K562 (cell line): ENCODE measurements around the gene TTLL11. TPM values are rescaled to one million over a fixed set of nuclear protein-coding genes. Genes with fewer than 3 reads are reported as not detected.
A peak's percentile ranks its signal among the peaks of the same experiment; 100 is the strongest.

ENCODE experiments used
- DPF2 ChIP-seq: fragments of 450-650 bp; IDR thresholded peaks from 2 replicates; pipeline ENCODE4 v1.6.1; 2016
- ETV1 ChIP-seq: fragments of 450-650 bp; conservative IDR thresholded peaks from 2 replicates; pipeline ENCODE4 v1.6.1; 2016; ENCODE audit warnings: missing genetic modification characterization, control low read depth, low read depth, missing compliant biosample characterization
- L3MBTL2 ChIP-seq: fragments of 450-650 bp; IDR thresholded peaks from 2 replicates; pipeline ENCODE4 v1.6.1; 2016; ENCODE audit warnings: mild to moderate bottlenecking, moderate library complexity
- NRF1 ChIP-seq, 2 experiments: fragments of 450-650 bp; IDR thresholded peaks in 1 of 2; conservative IDR thresholded peaks in 1 of 2; 2 replicates each; pipeline ENCODE4 v1.6.1; 2014; ENCODE audit warnings: mild to moderate bottlenecking in 2 of 2
- PHB ChIP-seq: fragments of 250-450 bp; sonication (Bioruptor Pico); IDR thresholded peaks from 2 replicates; pipeline ENCODE4 v1.5.0; 2021
- SIRT6 ChIP-seq: IDR thresholded peaks from one replicate; pipeline ENCODE4 v1.6.1; 2012; ENCODE audit warnings: low read depth, mild to moderate bottlenecking, control low read depth, inconsistent platforms, low read length, moderate library complexity
- SMAD1 ChIP-seq: fragments of 150-350 bp; IDR thresholded peaks from 2 replicates; pipeline ENCODE4 v1.6.1; 2014; ENCODE audit warnings: low read length, low read depth; ENCODE audit not compliant: partially characterized antibody
- TOE1 ChIP-seq, 2 experiments: fragments of 450-650 bp in 1 of 2; sonication (generic) in 1 of 2; formaldehyde crosslinking in 1 of 2; IDR thresholded peaks; 2 replicates each; pipeline versions ENCODE4 v1.7.1 to v1.8.0; 2016 to 2022; ENCODE audit warnings: borderline replicate concordance in 2 of 2, mild to moderate bottlenecking in 2 of 2, antibody characterized with exemption in 1 of 2, inconsistent platforms in 1 of 2, low read depth in 1 of 2, missing genetic modification reagents in 1 of 2, moderate library complexity in 1 of 2
- XRCC4 ChIP-seq: IDR thresholded peaks from one replicate; pipeline ENCODE4 v1.6.1; 2011; ENCODE audit not compliant: insufficient read depth, insufficient read length; ENCODE audit errors: extremely low read depth
- ZMIZ1 ChIP-seq, 2 experiments: fragments of 150-350 bp in 1 of 2; IDR thresholded peaks; 2 replicates each; pipeline ENCODE4 v1.6.1; 2012 to 2016; ENCODE audit warnings: low read depth in 2 of 2, low read length in 2 of 2, mild to moderate bottlenecking in 1 of 2, moderate library complexity in 1 of 2
- ZNF24 ChIP-seq: fragments of 450-650 bp; IDR thresholded peaks from 2 replicates; pipeline ENCODE4 v1.6.1; 2016
- polyA plus RNA-seq, 8 experiments: library from polyadenylated mRNA; depleted of rRNA in 4 of 8; stranded (reverse) in 5 of 8; unstranded in 3 of 8; fragments of >200 nt; fragmentation: Nextera tagmentation in 2 of 8; fragmentation: Illumina TruSeq in 1 of 8; extraction: Ambion mirVana in 2 of 8; extraction: Trizol in 1 of 8; gene quantifications; 2 replicates each; pipeline versions ENCODE4 v1.2.1 to v1.2.3, GENCODE V29; 2011 to 2014; ENCODE audit warnings: inconsistent platforms in 1 of 8, missing spikeins in 1 of 8
- total RNA-seq, 7 experiments: library from RNA; depleted of rRNA in 6 of 7; stranded (reverse); fragments of >200 nt in 6 of 7; fragmentation: Illumina TruSeq in 2 of 7; extraction: Trizol in 2 of 7; gene quantifications; 2 replicates each; pipeline versions ENCODE4 v1.2.1 to v1.2.3, GENCODE V29; 2011 to 2021; ENCODE audit warnings: low replicate concordance in 1 of 7
- TF ChIP-seq, protein P1 (sequence below): fragments of 450-650 bp; IDR thresholded peaks from 2 replicates; pipeline ENCODE4 v1.6.1; 2016; ENCODE audit warnings: missing biosample characterization, missing genetic modification characterization
- TF ChIP-seq, protein P2 (sequence below): sonication (generic); formaldehyde crosslinking; IDR thresholded peaks from 2 replicates; pipeline ENCODE4 v1.8.1; 2023; ENCODE audit warnings: mild to moderate bottlenecking, missing genetic modification reagents
- TF ChIP-seq, protein P3 (sequence below): fragments of 250-450 bp; sonication (Bioruptor Pico); IDR thresholded peaks from 2 replicates; pipeline ENCODE4 v1.5.0; 2020; ENCODE audit warnings: mild to moderate bottlenecking, borderline replicate concordance
- TF ChIP-seq, protein P4 (sequence below): fragments of 450-650 bp; IDR thresholded peaks from 2 replicates; pipeline ENCODE4 v1.6.1; 2014; ENCODE audit warnings: low read depth, mild to moderate bottlenecking, moderate library complexity, borderline replicate concordance

TTLL11 gene
- total and polyA plus RNA-seq, 9 of the 15 experiments (the other 6 are each of a cell fraction or from before 2014, with no cell fraction given), result 0.83 to 4.4 (median 2.7) TPM

- peak; percentile 42; the same call in 1 of the 2 replicates for TF ChIP-seq TOE1 (IDR thresholded peaks at IDR 0.05; ENCODE audit: borderline replicate concordance)
- TF ChIP-seq TOE1 (CRISPR knock-in tag; IDR thresholded peaks at IDR 0.05; ENCODE audit: borderline replicate concordance, low read depth), result no peak
- peak; percentile 90 for TF ChIP-seq DPF2
- TF ChIP-seq, protein P1, sequence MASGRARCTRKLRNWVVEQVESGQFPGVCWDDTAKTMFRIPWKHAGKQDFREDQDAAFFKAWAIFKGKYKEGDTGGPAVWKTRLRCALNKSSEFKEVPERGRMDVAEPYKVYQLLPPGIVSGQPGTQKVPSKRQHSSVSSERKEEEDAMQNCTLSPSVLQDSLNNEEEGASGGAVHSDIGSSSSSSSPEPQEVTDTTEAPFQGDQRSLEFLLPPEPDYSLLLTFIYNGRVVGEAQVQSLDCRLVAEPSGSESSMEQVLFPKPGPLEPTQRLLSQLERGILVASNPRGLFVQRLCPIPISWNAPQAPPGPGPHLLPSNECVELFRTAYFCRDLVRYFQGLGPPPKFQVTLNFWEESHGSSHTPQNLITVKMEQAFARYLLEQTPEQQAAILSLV, result no peak
- no peak for TF ChIP-seq SIRT6
- TF ChIP-seq, protein P2, sequence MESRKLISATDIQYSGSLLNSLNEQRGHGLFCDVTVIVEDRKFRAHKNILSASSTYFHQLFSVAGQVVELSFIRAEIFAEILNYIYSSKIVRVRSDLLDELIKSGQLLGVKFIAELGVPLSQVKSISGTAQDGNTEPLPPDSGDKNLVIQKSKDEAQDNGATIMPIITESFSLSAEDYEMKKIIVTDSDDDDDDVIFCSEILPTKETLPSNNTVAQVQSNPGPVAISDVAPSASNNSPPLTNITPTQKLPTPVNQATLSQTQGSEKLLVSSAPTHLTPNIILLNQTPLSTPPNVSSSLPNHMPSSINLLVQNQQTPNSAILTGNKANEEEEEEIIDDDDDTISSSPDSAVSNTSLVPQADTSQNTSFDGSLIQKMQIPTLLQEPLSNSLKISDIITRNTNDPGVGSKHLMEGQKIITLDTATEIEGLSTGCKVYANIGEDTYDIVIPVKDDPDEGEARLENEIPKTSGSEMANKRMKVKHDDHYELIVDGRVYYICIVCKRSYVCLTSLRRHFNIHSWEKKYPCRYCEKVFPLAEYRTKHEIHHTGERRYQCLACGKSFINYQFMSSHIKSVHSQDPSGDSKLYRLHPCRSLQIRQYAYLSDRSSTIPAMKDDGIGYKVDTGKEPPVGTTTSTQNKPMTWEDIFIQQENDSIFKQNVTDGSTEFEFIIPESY (CRISPR knock-in tag), result no peak
- TF ChIP-seq ZMIZ1 (IDR thresholded peaks at IDR 0.05; ENCODE audit: low read depth in 2 of 2, low read length in 2 of 2), result peak in 1 of 2 experiments; percentile 85; a peak in 2 of 4 replicates
- TF ChIP-seq XRCC4, result no peak
- no peak for TF ChIP-seq SMAD1
- TF ChIP-seq NRF1 (conservative IDR thresholded peaks at IDR 0.05 in 1 of 2, IDR thresholded peaks at IDR 0.05 in 1 of 2), result no peak
- TF ChIP-seq, protein P3, sequence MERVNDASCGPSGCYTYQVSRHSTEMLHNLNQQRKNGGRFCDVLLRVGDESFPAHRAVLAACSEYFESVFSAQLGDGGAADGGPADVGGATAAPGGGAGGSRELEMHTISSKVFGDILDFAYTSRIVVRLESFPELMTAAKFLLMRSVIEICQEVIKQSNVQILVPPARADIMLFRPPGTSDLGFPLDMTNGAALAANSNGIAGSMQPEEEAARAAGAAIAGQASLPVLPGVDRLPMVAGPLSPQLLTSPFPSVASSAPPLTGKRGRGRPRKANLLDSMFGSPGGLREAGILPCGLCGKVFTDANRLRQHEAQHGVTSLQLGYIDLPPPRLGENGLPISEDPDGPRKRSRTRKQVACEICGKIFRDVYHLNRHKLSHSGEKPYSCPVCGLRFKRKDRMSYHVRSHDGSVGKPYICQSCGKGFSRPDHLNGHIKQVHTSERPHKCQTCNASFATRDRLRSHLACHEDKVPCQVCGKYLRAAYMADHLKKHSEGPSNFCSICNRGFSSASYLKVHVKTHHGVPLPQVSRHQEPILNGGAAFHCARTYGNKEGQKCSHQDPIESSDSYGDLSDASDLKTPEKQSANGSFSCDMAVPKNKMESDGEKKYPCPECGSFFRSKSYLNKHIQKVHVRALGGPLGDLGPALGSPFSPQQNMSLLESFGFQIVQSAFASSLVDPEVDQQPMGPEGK (CRISPR knock-in tag), result no peak
- no peak for TF ChIP-seq PHB (CRISPR knock-in tag)
- no peak for TF ChIP-seq ZNF24
- TF ChIP-seq, protein P4, sequence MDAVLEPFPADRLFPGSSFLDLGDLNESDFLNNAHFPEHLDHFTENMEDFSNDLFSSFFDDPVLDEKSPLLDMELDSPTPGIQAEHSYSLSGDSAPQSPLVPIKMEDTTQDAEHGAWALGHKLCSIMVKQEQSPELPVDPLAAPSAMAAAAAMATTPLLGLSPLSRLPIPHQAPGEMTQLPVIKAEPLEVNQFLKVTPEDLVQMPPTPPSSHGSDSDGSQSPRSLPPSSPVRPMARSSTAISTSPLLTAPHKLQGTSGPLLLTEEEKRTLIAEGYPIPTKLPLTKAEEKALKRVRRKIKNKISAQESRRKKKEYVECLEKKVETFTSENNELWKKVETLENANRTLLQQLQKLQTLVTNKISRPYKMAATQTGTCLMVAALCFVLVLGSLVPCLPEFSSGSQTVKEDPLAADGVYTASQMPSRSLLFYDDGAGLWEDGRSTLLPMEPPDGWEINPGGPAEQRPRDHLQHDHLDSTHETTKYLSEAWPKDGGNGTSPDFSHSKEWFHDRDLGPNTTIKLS, result no peak
- TF ChIP-seq L3MBTL2, result no peak
- TF ChIP-seq ETV1 (tag), result no peak
These were observed 41.5 kb downstream of the TTLL11 start (continued) for GRCh38 chr9:122051351-122052321.
